ENCODE results near the gene LRIT2. TPM values are rescaled to one million over a fixed set of nuclear protein-coding genes. Genes with fewer than 3 reads are reported as not detected.

LRIT2 gene
- total RNA-seq, 2 experiments from 2014 or later, result not detected

Other genes with a start within 250 kb of the LRIT2 start
- 103 and 119 TPM in 2 replicates for gene GHITM, start 86.0 kb downstream of the LRIT2 start, total RNA-seq (2014; rRNA removed; shearing (Covaris generic))
- 120 and 132 TPM in 2 replicates for gene GHITM, start 86.0 kb downstream of the LRIT2 start, total RNA-seq (2022)
- not detected in 2 replicates for gene GPR15LG, start 51.7 kb downstream of the LRIT2 start, total RNA-seq (2014; rRNA removed; shearing (Covaris generic))
- gene GPR15LG, start 51.7 kb downstream of the LRIT2 start, total RNA-seq (2022), result not detected in 2 replicates
- gene CDHR1, start 31.0 kb downstream of the LRIT2 start, total RNA-seq (2014; rRNA removed; shearing (Covaris generic)), result not detected in 2 replicates
- not detected in 2 replicates for gene CDHR1, start 31.0 kb downstream of the LRIT2 start, total RNA-seq (2022)
- not detected in 2 replicates for gene LRIT1, start 16.0 kb upstream of the LRIT2 start, total RNA-seq (2014; rRNA removed; shearing (Covaris generic))
- gene LRIT1, start 16.0 kb upstream of the LRIT2 start, total RNA-seq (2022), result not detected in 2 replicates
- not detected in 2 replicates for gene RGR, start 19.5 kb upstream of the LRIT2 start, total RNA-seq (2014; rRNA removed; shearing (Covaris generic))
- gene RGR, start 19.5 kb upstream of the LRIT2 start, total RNA-seq (2022), result not detected in 2 replicates
- 11.1 and 15.9 TPM in 2 replicates for gene CCSER2, start 103.0 kb upstream of the LRIT2 start, total RNA-seq (2014; rRNA removed; shearing (Covaris generic))
- gene CCSER2, start 103.0 kb upstream of the LRIT2 start, total RNA-seq (2022), result 30.1 and 33.3 TPM in 2 replicates